ENCODE measurements around the gene RMI1. TPM values are rescaled to one million over a fixed set of nuclear protein-coding genes. Genes with fewer than 3 reads are reported as not detected.

Gene RMI1
- total and polyA plus RNA-seq, 2 of the 8 experiments (the other 6 are each of a cell fraction or from before 2014, with no cell fraction given) = 3.0 to 34.1 TPM

DNA sequence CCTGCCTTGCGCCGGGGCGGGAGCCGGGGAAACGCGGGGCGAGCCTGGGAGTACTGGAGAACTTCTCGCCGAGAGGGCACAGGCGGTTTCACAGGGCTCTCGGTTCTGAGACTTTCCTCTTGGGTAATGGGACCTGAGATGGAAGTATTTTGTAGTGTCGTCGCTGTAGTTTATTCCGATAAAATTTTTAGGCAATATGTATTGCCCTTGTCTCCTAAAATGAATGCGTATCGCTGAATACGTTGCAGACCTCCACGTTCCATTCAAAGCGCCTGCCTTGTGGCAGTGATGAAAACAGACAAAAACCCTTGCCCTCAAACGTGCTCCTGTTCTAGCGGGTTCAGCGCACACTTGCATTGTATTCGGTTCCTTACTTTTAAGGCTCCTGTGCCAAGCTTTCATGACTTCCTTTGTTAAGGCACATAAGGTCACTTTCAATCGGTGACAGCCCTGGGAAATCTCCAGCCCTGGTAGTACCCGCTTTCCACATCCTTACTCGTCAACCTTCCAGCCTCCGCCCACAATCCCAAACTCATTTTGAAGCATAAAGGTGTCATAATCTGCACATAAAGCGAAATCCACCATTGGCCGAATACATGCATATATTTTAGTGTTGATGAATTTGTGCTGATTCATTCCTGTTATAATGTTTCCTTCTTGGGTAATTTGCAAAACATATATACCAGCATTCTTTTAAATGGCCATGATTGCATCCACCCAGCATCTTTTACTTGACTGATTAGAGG is 694 bp downstream of the RMI1 start:
- Histone ChIP-seq H3K23ac (ENCODE audit: insufficient read length) (no peak overlapping the region), H4K8ac (ENCODE audit: extremely low read depth, insufficient read depth, low read length) (peak overlapping the region; percentile 100; the same call in 1 of the 2 replicates), H2AFZ (ENCODE audit: low read length) (no peak overlapping the region), H4K91ac (replicated peaks; ENCODE audit: insufficient read length, low read length) (peak overlapping the region; percentile 99), H3K9ac (replicated peaks in 1 of 4; ENCODE audit: extremely low read depth in 1 of 4, low read depth in 3 of 4, low read length in 3 of 4) (peak overlapping the region; percentile 95 to 100 (median 98)), H3K18ac (ENCODE audit: extremely low read depth, low read length) (peak overlapping the region; percentile 72), H3K4me1 (replicated peaks in 1 of 4; ENCODE audit: control insufficient read depth in 3 of 4, insufficient read depth in 4 of 4, low read length in 3 of 4) (peaks cover 0 to 2% (median 0%) of the 10 kb centered on the region in 4 experiments; a peak in 2 of 7 replicates), H3K79me1 (ENCODE audit: low read depth, low read length) (no peaks in the 10 kb centered on the region), H3K27ac (ENCODE audit: low read depth, low read length) (peak overlapping the region; percentile 100), H3K4me2 (ENCODE audit: insufficient read depth in 1 of 2, low read depth in 2 of 2, low read length in 2 of 2) (peak overlapping the region; percentile 78 to 87), H3K27me3 (replicated peaks in 1 of 4; ENCODE audit: control insufficient read depth in 3 of 4, extremely low read depth in 1 of 4, insufficient read depth in 3 of 4, low read length in 3 of 4) (no peaks in the 10 kb centered on the region), H2BK12ac (ENCODE audit: low read depth, low read length) (peak overlapping the region; percentile 45; the same call in 1 of the 2 replicates), H4K5ac (ENCODE audit: insufficient read length, low read depth, low read length) (peak overlapping the region; percentile 84), H3K36me3 (ENCODE audit: control insufficient read depth in 2 of 4, insufficient read depth in 4 of 4, low read length in 3 of 4) (peaks cover 13 to 19% (median 14%) of the 10 kb centered on the region in 4 experiments), H4K20me1 (replicated peaks in 1 of 2; ENCODE audit: control insufficient read depth in 1 of 2, insufficient read depth in 2 of 2, low read length in 2 of 2) (peaks cover 8 to 14% of the 10 kb centered on the region in 2 experiments), H3K14ac (ENCODE audit: insufficient read length) (no peak overlapping the region), H2BK20ac (ENCODE audit: low read length) (no peak overlapping the region), H3K4me3 (ENCODE audit: extremely low read depth in 1 of 4, insufficient read depth in 2 of 4, low read depth in 3 of 4, low read length in 4 of 4) (peak overlapping the region; percentile 74 to 99 (median 97)), H2BK15ac (ENCODE audit: low read length) (no peak overlapping the region), H3K23me2 (ENCODE audit: low read depth, low read length) (peaks cover 6% of the 10 kb centered on the region; the same call in 1 of the 2 replicates), H3K56ac (replicated peaks; ENCODE audit: insufficient read length, low read depth, low read length) (peak overlapping the region; percentile 87), H2AK5ac (ENCODE audit: low read depth, low read length) (peak overlapping the region; percentile 45; the same call in 1 of the 2 replicates), H3K79me2 (ENCODE audit: control insufficient read depth in 1 of 2, insufficient read depth in 2 of 2, low read length in 2 of 2) (peaks cover 29 to 94% of the 10 kb centered on the region in 2 experiments), H2BK120ac (replicated peaks; ENCODE audit: low read depth, low read length) (no peak overlapping the region), H2BK5ac (ENCODE audit: low read depth, low read length) (peak overlapping the region; percentile 100), H3K9me3 (ENCODE audit: insufficient read depth in 2 of 2, low read depth in 1 of 2, low read length in 1 of 2) (no peaks in the 10 kb centered on the region), H3K4ac (replicated peaks; ENCODE audit: insufficient read length, low read depth, low read length) (peak overlapping the region; percentile 17)
- FAIRE-seq (no peak), DNase-seq (ENCODE audit: low read depth in 1 of 2, low spot score in 2 of 2) (no peak)
- ChIA-PET CTCF (ENCODE audit: partially characterized antibody) (interaction anchor here (1.5 kb wide), 1 partner anchor 192 kb away, joined by 4 read pairs; no protein-coding TSS in a partner anchor), POLR2A (ENCODE audit: partially characterized antibody) (interaction anchor here (0.9 to 7.3 kb wide), 42 partner anchors 9 to 373 kb away, joined by 3 to 269 read pairs (median 6); partner anchors contain the start of genes KIF27 and UBQLN1)
- WGBS, 2 experiments (ENCODE audit: extremely low coverage in 1 of 2, insufficient coverage in 1 of 2, insufficient read length in 1 of 2, insufficient replicate concordance in 2 of 2, low coverage in 1 of 2, low lambda C conversion rate in 2 of 2, missing lambda C conversion rate in 1 of 2) = 2% methylated on average over 29 of the region's 29 CpGs; no CpG with 5 or more reads in 1 of the 2 experiments
- peak; percentile 1 for TF ChIP-seq KDM4A (IDR thresholded peaks at IDR 0.05; ENCODE audit: low read depth, low read length, severe bottlenecking)
- no peak for TF ChIP-seq TCF12 (IDR thresholded peaks at IDR 0.05; ENCODE audit: low read depth, low read length)
